SK-N-SH treated with all-trans-retinoic acid at 6 μM for 48 hours (cell line): ENCODE measurements around the gene ARMH4.

Experiments used
- ATAC-seq: fragments of 200-7000 bp; cut with Tn5 transposase; 3 replicates; pipeline ENCODE4 v1.9.1; 2020; ENCODE audit warnings: mild to moderate bottlenecking, moderate library complexity
- ARNTL ChIP-seq: fragments of 450-650 bp; formaldehyde crosslinking; IDR thresholded peaks from 2 replicates; pipeline ENCODE4 v1.5.0; 2020; ENCODE audit warnings: low read depth, mild to moderate bottlenecking, moderate library complexity, borderline replicate concordance
- BACH2 ChIP-seq: fragments of 250-450 bp; sonication (Bioruptor Pico); IDR thresholded peaks from 2 replicates; pipeline ENCODE4 v1.9.0; 2021; ENCODE audit warnings: mild to moderate bottlenecking, borderline replicate concordance
- CREB5 ChIP-seq: fragments of 250-450 bp; sonication (Bioruptor Pico); IDR thresholded peaks from 2 replicates; pipeline ENCODE4 v1.5.1; 2020; ENCODE audit warnings: low read depth, mild to moderate bottlenecking, moderate library complexity
- CSDC2 ChIP-seq: fragments of 250-450 bp; sonication (Bioruptor Pico); IDR thresholded peaks from 2 replicates; pipeline ENCODE4 v1.5.0; 2020; ENCODE audit warnings: mild to moderate bottlenecking, moderate library complexity
- CSRNP3 ChIP-seq: fragments of 250-450 bp; sonication (Bioruptor Pico); IDR thresholded peaks from 2 replicates; pipeline ENCODE4 v1.5.1; 2021; ENCODE audit warnings: mild to moderate bottlenecking, moderate library complexity
- GLIS3 ChIP-seq: fragments of 250-450 bp; sonication (Bioruptor Pico); IDR thresholded peaks from 2 replicates; pipeline ENCODE4 v1.5.0; 2020; ENCODE audit warnings: mild to moderate bottlenecking, moderate library complexity
- ISL1 ChIP-seq: fragments of 250-450 bp; sonication (Bioruptor Pico); IDR thresholded peaks from 2 replicates; pipeline ENCODE4 v2.1.2; 2022; ENCODE audit warnings: mild to moderate bottlenecking, moderate library complexity
- OSR1 ChIP-seq: fragments of 250-450 bp; sonication (Bioruptor Pico); IDR thresholded peaks from 2 replicates; pipeline ENCODE4 v1.8.0; 2022; ENCODE audit warnings: moderate library complexity, mild to moderate bottlenecking, inconsistent platforms
- PPARA ChIP-seq: fragments of 250-450 bp; sonication (Bioruptor Pico); IDR thresholded peaks from 2 replicates; pipeline ENCODE4 v1.5.0; 2020; ENCODE audit warnings: mild to moderate bottlenecking, borderline replicate concordance
- TCF4 ChIP-seq: fragments of 250-450 bp; sonication (Bioruptor Pico); IDR thresholded peaks from 2 replicates; pipeline ENCODE4 v1.8.0; 2021; ENCODE audit warnings: mild to moderate bottlenecking, moderate library complexity, borderline replicate concordance
- TOX ChIP-seq: fragments of 250-450 bp; sonication (Bioruptor Pico); IDR thresholded peaks from 2 replicates; pipeline ENCODE4 v1.8.0; 2021; ENCODE audit warnings: mild to moderate bottlenecking, moderate library complexity, borderline replicate concordance
- TSHZ2 ChIP-seq: fragments of 250-450 bp; sonication (Bioruptor Pico); IDR thresholded peaks from 2 replicates; pipeline ENCODE4 v1.5.0; 2020; ENCODE audit warnings: mild to moderate bottlenecking, moderate library complexity
- ZC3H10 ChIP-seq: fragments of 250-450 bp; sonication (Bioruptor Pico); IDR thresholded peaks from 2 replicates; pipeline ENCODE4 v1.5.1; 2021; ENCODE audit warnings: mild to moderate bottlenecking, moderate library complexity
- ZFP3 ChIP-seq: fragments of 250-450 bp; sonication (Bioruptor Pico); IDR thresholded peaks from 2 replicates; pipeline ENCODE4 v1.5.0; 2020; ENCODE audit warnings: mild to moderate bottlenecking, moderate library complexity
- ZFP30 ChIP-seq: fragments of 450-650 bp; formaldehyde crosslinking; IDR thresholded peaks from 2 replicates; pipeline ENCODE4 v1.5.0; 2022; ENCODE audit warnings: mild to moderate bottlenecking, moderate library complexity
- ZNF565 ChIP-seq: fragments of 450-650 bp; formaldehyde crosslinking; conservative IDR thresholded peaks from 2 replicates; pipeline ENCODE4 v1.5.0; 2020; ENCODE audit warnings: low read depth, mild to moderate bottlenecking, moderate library complexity
- ZNF8 ChIP-seq: fragments of 450-650 bp; formaldehyde crosslinking; IDR thresholded peaks from 2 replicates; pipeline ENCODE4 v1.5.0; 2020; ENCODE audit warnings: mild to moderate bottlenecking, moderate library complexity

The ARMH4 gene

GRCh38 chr14:58088961-58089360 lies 63.1 kb downstream of the ARMH4 start (continued):
- TF ChIP-seq CSRNP3 (no peak), ZNF8 (no peak), TCF4 (CRISPR knock-in tag) (no peak), ISL1 (no peak)

- ATAC-seq = no peak
Measured at GRCh38 chr14:58085877-58086276, 66.1 kb downstream of the ARMH4 start.

GRCh38 chr14:58082491-58083098 lies 69.4 kb downstream of the ARMH4 start:
- ATAC-seq = peak; percentile 90

More at GRCh38 chr14:58085877-58086276, 66.1 kb downstream of the ARMH4 start:
- TF ChIP-seq CSRNP3 = no peak
- TF ChIP-seq BACH2 = no peak
- TF ChIP-seq ZFP3 (CRISPR knock-in tag) = no peak
- TF ChIP-seq ZNF565 (CRISPR knock-in tag) = no peak
- TF ChIP-seq CSDC2 (CRISPR knock-in tag) = no peak
- no peak for TF ChIP-seq ZNF8
- TF ChIP-seq ARNTL (CRISPR knock-in tag) = no peak
- TF ChIP-seq ZC3H10 (CRISPR knock-in tag) = no peak
- TF ChIP-seq TSHZ2 (CRISPR knock-in tag) = no peak

GRCh38 chr14:58082011-58082410 lies 70.0 kb downstream of the ARMH4 start:
- ATAC-seq = peak; percentile 32

More at GRCh38 chr14:58082491-58083098, 69.4 kb downstream of the ARMH4 start:
- TF ChIP-seq ZFP30 (CRISPR knock-in tag) = no peak

More at GRCh38 chr14:58082011-58082410, 70.0 kb downstream of the ARMH4 start:
- TF ChIP-seq PPARA (CRISPR knock-in tag) (no peak), ARNTL (CRISPR knock-in tag) (no peak), BACH2 (no peak), ZNF565 (CRISPR knock-in tag) (no peak), ISL1 (no peak), GLIS3 (no peak), ZNF8 (no peak), ZFP30 (CRISPR knock-in tag) (no peak), TOX (CRISPR knock-in tag) (no peak), TSHZ2 (CRISPR knock-in tag) (no peak), CSRNP3 (no peak), ZFP3 (CRISPR knock-in tag) (no peak), TCF4 (CRISPR knock-in tag) (no peak), ZC3H10 (CRISPR knock-in tag) (no peak), OSR1 (CRISPR knock-in tag) (no peak), CREB5 (no peak)
- TF ChIP-seq, all 23 proteins: peak for 0
